H1 (cell line): ENCODE results near the gene KRTAP10-12. TPM values are rescaled to one million over a fixed set of nuclear protein-coding genes. Genes with fewer than 3 reads are reported as not detected.

ENCODE experiments used
- CTCF ChIA-PET: fragments of 300-600 bp; sonication (Branson Sonifier 250); formaldehyde crosslinking; loops from one replicate; lab custom pipeline; 2021; ENCODE audit not compliant: partially characterized antibody; lab: Charles Lee
- POLR2A ChIA-PET: fragments of 300-600 bp; sonication (Branson Sonifier 250); formaldehyde crosslinking; loops from one replicate; lab custom pipeline; 2021; ENCODE audit warnings: inconsistent platforms; ENCODE audit not compliant: partially characterized antibody; lab: Charles Lee
- DNase-seq, 2 experiments: peaks; one replicate each; pipeline versions ENCODE4 v3.0.0 to v3.0.0-alpha.2; 2010 to 2022; ENCODE audit warnings: low spot score in 2 of 2, low read depth in 1 of 2, mixed read lengths in 1 of 2
- FAIRE-seq: peaks from 2 replicates; lab custom pipeline; 2011; peaks lifted over from hg19 to GRCh38; lab: Jason Lieb, UNC
- H2AFZ ChIP-seq: 2 replicates; pipeline ENCODE4 v1.8.1; 2012; ENCODE audit warnings: low read length, inconsistent platforms
- H2AK5ac ChIP-seq: 2 replicates; pipeline ENCODE4 v1.6.1; 2013; ENCODE audit warnings: low read depth, low read length
- H2BK120ac ChIP-seq: replicated peaks from 2 replicates; pipeline ENCODE3; 2013; ENCODE audit warnings: low read depth, low read length, inconsistent platforms
- H2BK12ac ChIP-seq: 2 replicates; pipeline ENCODE4 v1.6.1; 2013; ENCODE audit warnings: low read depth, low read length
- H2BK15ac ChIP-seq: 2 replicates; pipeline ENCODE4 v1.6.1; 2013; ENCODE audit warnings: low read length
- H2BK20ac ChIP-seq: 2 replicates; pipeline ENCODE4 v1.6.1; 2013; ENCODE audit warnings: low read length
- H2BK5ac ChIP-seq: 2 replicates; pipeline ENCODE4 v1.6.1; 2013; ENCODE audit warnings: low read depth, low read length
- H3K14ac ChIP-seq: 2 replicates; pipeline ENCODE4 v1.6.1; 2013; ENCODE audit warnings: inconsistent platforms; ENCODE audit not compliant: insufficient read length
- H3K18ac ChIP-seq: 2 replicates; pipeline ENCODE4 v1.6.1; 2013; ENCODE audit warnings: low read length; ENCODE audit errors: extremely low read depth
- H3K23ac ChIP-seq: 2 replicates; pipeline ENCODE4 v1.6.1; 2013; ENCODE audit warnings: inconsistent platforms; ENCODE audit not compliant: insufficient read length
- H3K23me2 ChIP-seq: 2 replicates; pipeline ENCODE4 v1.6.1; 2013; ENCODE audit warnings: low read depth, low read length
- H3K27ac ChIP-seq: 2 replicates; pipeline ENCODE4 v1.6.1; 2011; ENCODE audit warnings: low read depth, low read length, inconsistent platforms
- H3K27me3 ChIP-seq, 4 experiments: replicated peaks in 1 of 4; 1 replicate in 1 of 4; 2 replicates in 3 of 4; pipeline versions ENCODE4 v1.6.1 to v1.8.1; 2011 to 2013; ENCODE audit warnings: low read length in 3 of 4, mild to moderate bottlenecking in 3 of 4, inconsistent platforms in 2 of 4, mixed read lengths in 2 of 4, moderate library complexity in 1 of 4; ENCODE audit not compliant: control insufficient read depth in 3 of 4, insufficient read depth in 3 of 4; ENCODE audit errors: extremely low read depth in 1 of 4
- H3K36me3 ChIP-seq, 4 experiments: 2 replicates each; pipeline versions ENCODE4 v1.6.1 to v1.8.1; 2011 to 2013; ENCODE audit warnings: mild to moderate bottlenecking in 4 of 4, low read length in 3 of 4, moderate library complexity in 2 of 4, control low read depth in 1 of 4, inconsistent platforms in 1 of 4; ENCODE audit not compliant: insufficient read depth in 4 of 4, control insufficient read depth in 2 of 4
- H3K4ac ChIP-seq: replicated peaks from 2 replicates; pipeline ENCODE3; 2013; ENCODE audit warnings: low read length, low read depth, mixed read lengths, inconsistent platforms; ENCODE audit not compliant: insufficient read length
- H3K4me1 ChIP-seq, 4 experiments: replicated peaks in 1 of 4; 1 replicate in 1 of 4; 2 replicates in 3 of 4; pipeline versions ENCODE4 v1.6.1 to v1.8.1; 2011 to 2013; ENCODE audit warnings: low read length in 3 of 4, inconsistent platforms in 2 of 4, mixed read lengths in 1 of 4; ENCODE audit not compliant: insufficient read depth in 4 of 4, control insufficient read depth in 3 of 4
- H3K4me2 ChIP-seq, 2 experiments: 2 replicates each; pipeline versions ENCODE4 v1.6.1 to v1.8.1; 2011 to 2013; ENCODE audit warnings: low read depth in 2 of 2, low read length in 2 of 2, control low read depth in 1 of 2, inconsistent platforms in 1 of 2, mild to moderate bottlenecking in 1 of 2; ENCODE audit not compliant: insufficient read depth in 1 of 2
- H3K4me3 ChIP-seq, 4 experiments: fragments of 200-600, 300-600 bp in 1 of 4; sonication (generic), shearing (Covaris generic), sonication (Bioruptor Twin) in 1 of 4; 2 replicates each; pipeline versions ENCODE4 v1.5.1 to v1.8.1; 2011 to 2016; ENCODE audit warnings: low read length in 4 of 4, low read depth in 3 of 4, control low read depth in 2 of 4, inconsistent platforms in 2 of 4, mild to moderate bottlenecking in 2 of 4, mixed read lengths in 1 of 4, moderate library complexity in 1 of 4; ENCODE audit not compliant: insufficient read depth in 2 of 4; ENCODE audit errors: extremely low read depth in 1 of 4
- H3K56ac ChIP-seq: replicated peaks from 2 replicates; pipeline ENCODE3; 2013; ENCODE audit warnings: low read depth, mild to moderate bottlenecking, mixed read lengths, low read length, inconsistent platforms; ENCODE audit not compliant: insufficient read length
- H3K79me1 ChIP-seq: 2 replicates; pipeline ENCODE4 v1.6.1; 2013; ENCODE audit warnings: low read depth, low read length, control low read depth
- H3K79me2 ChIP-seq, 2 experiments: 2 replicates each; pipeline versions ENCODE4 v1.6.1 to v1.8.1; 2012 to 2013; ENCODE audit warnings: low read length in 2 of 2, mild to moderate bottlenecking in 2 of 2, inconsistent platforms in 1 of 2; ENCODE audit not compliant: insufficient read depth in 2 of 2, control insufficient read depth in 1 of 2
- H3K9ac ChIP-seq, 4 experiments: replicated peaks in 1 of 4; 1 replicate in 1 of 4; 2 replicates in 3 of 4; pipeline versions ENCODE4 v1.6.1 to v1.8.1; 2011 to 2013; ENCODE audit warnings: low read depth in 3 of 4, low read length in 3 of 4, control low read depth in 2 of 4, mild to moderate bottlenecking in 2 of 4, moderate library complexity in 2 of 4, inconsistent platforms in 1 of 4; ENCODE audit errors: extremely low read depth in 1 of 4
- H3K9me3 ChIP-seq, 2 experiments: 2 replicates each; pipeline versions ENCODE4 v1.6.1 to v1.8.1; 2012 to 2013; ENCODE audit warnings: mild to moderate bottlenecking in 2 of 2, moderate library complexity in 2 of 2, control low read depth in 1 of 2, inconsistent platforms in 1 of 2, low read depth in 1 of 2, low read length in 1 of 2, mixed read lengths in 1 of 2; ENCODE audit not compliant: insufficient read depth in 2 of 2
- H4K20me1 ChIP-seq, 2 experiments: replicated peaks in 1 of 2; 2 replicates each; pipeline versions ENCODE3 to v1.8.1; 2011 to 2013; ENCODE audit warnings: inconsistent platforms in 2 of 2, low read length in 2 of 2, mild to moderate bottlenecking in 1 of 2; ENCODE audit not compliant: insufficient read depth in 2 of 2, control insufficient read depth in 1 of 2
- H4K5ac ChIP-seq: 2 replicates; pipeline ENCODE4 v1.6.1; 2013; ENCODE audit warnings: low read length, low read depth, mixed read lengths, inconsistent platforms; ENCODE audit not compliant: insufficient read length
- H4K8ac ChIP-seq: 2 replicates; pipeline ENCODE4 v1.8.0; 2013; ENCODE audit warnings: mild to moderate bottlenecking, moderate library complexity, low read length, inconsistent platforms; ENCODE audit not compliant: insufficient read depth; ENCODE audit errors: extremely low read depth
- H4K91ac ChIP-seq: replicated peaks from 2 replicates; pipeline ENCODE3; 2013; ENCODE audit warnings: low read length, mixed read lengths, inconsistent platforms; ENCODE audit not compliant: insufficient read length
- ASH2L ChIP-seq: fragments of 200-600, 300-600 bp; sonication (generic); IDR thresholded peaks from one replicate; pipeline ENCODE4 v1.7.1; 2017; ENCODE audit warnings: low read length
- BRCA1 ChIP-seq: IDR thresholded peaks from 2 replicates; pipeline ENCODE4 v1.6.1; 2012; ENCODE audit warnings: low read depth, low read length, improper control_type of control experiment
- E2F6 ChIP-seq: IDR thresholded peaks from 2 replicates; pipeline ENCODE4 v1.6.1; 2012; ENCODE audit warnings: inconsistent platforms
- MAX ChIP-seq: IDR thresholded peaks from 2 replicates; pipeline ENCODE4 v1.6.1; 2012; ENCODE audit warnings: inconsistent platforms
- PHF8 ChIP-seq: fragments of 200-600 bp; sonication (generic); conservative IDR thresholded peaks from 2 replicates; pipeline ENCODE4 v1.7.1; 2012; ENCODE audit warnings: low read depth, mild to moderate bottlenecking, inconsistent platforms, low read length, moderate library complexity
- RNF2 ChIP-seq: fragments of 200-900, 300-1000 bp; sonication (generic); IDR thresholded peaks from 2 replicates; pipeline ENCODE4 v1.7.1; 2016; ENCODE audit warnings: borderline replicate concordance, low read depth, mild to moderate bottlenecking, antibody characterized with exemption, low read length; ENCODE audit not compliant: poor library complexity, severe bottlenecking; ENCODE audit errors: missing control alignments
- SIX5 ChIP-seq: IDR thresholded peaks from 2 replicates; pipeline ENCODE4 v1.6.1; 2011; ENCODE audit warnings: mild to moderate bottlenecking, low read depth, low read length
- WGBS, 2 experiments: shearing (Covaris generic) in 1 of 2; methylation state at CpG; one replicate each; pipeline versions ENCODE4 v1.1.6 to v1.1.7; 2013 to 2015; ENCODE audit warnings: low lambda C conversion rate in 2 of 2, mixed read lengths in 2 of 2, inconsistent platforms in 1 of 2, low coverage in 1 of 2, missing lambda C conversion rate in 1 of 2; ENCODE audit not compliant: insufficient replicate concordance in 2 of 2, insufficient coverage in 1 of 2, insufficient read length in 1 of 2; ENCODE audit errors: extremely low coverage in 1 of 2, missing lambda C conversion rate in 1 of 2; 5-methylcytosine and 5-hydroxymethylcytosine counted together
- polyA plus RNA-seq, 7 experiments: library from polyadenylated mRNA; depleted of rRNA in 3 of 7; stranded (reverse) in 5 of 7; unstranded in 2 of 7; fragments of >200 nt in 5 of 7; fragments of 200-250 nt in 2 of 7; gene quantifications; 1 replicate in 5 of 7; 2 replicates in 1 of 7; 4 replicates in 1 of 7; pipeline versions ENCODE4 v1.2.1 to v1.2.3, GENCODE V29; 2011 to 2013; ENCODE audit warnings: missing spikeins in 2 of 7, mixed read lengths in 2 of 7
- total RNA-seq: library from RNA; stranded (reverse); fragmentation: NEBNext Ultra II Directional; extraction: Animal tissue kit (Norgen Biotek cat#: 25700); gene quantifications from 2 replicates; pipeline ENCODE4 v1.2.1, GENCODE V29; 2021

Gene KRTAP10-12
- total and polyA plus RNA-seq, 2 of the 8 experiments (the other 6 are each of a cell fraction or from before 2014, with no cell fraction given), result not detected

GRCh38 chr21:44723177-44724131 lies 26.5 kb downstream of the KRTAP10-12 start:
- TF ChIP-seq ASH2L (peak; percentile 26), MAX (peak; percentile 49), RNF2 (peak; percentile 23), E2F6 (peak; percentile 82), PHF8 (no peak), SIX5 (no peak), BRCA1 (no peak)
- H3K4me3 ChIP-seq, result peak overlapping the region in 2 of 4 experiments; percentile 5 to 33; a peak in 3 of 8 replicates
- H3K4me2 ChIP-seq, result peak overlapping the region; percentile 50 to 55
- H3K27me3 ChIP-seq, result peaks cover 0 to 17% (median 9%) of the 10 kb centered on the region in 4 experiments; a peak in 6 of 7 replicates
- POLR2A ChIA-PET, result interaction anchor here (0.6 to 1.9 kb wide), 6 partner anchors 13 to 78 kb away, joined by 3 to 6 read pairs (median 4); partner anchors contain the start of genes KRTAP10-12, TSPEAR and UBE2G2
- no peak overlapping the region for H2AK5ac ChIP-seq
- H3K36me3 ChIP-seq, result no peaks in the 10 kb centered on the region
- no peaks in the 10 kb centered on the region; the same call in 1 of the 2 replicates for H3K23me2 ChIP-seq
- peak overlapping the region; percentile 86 for H4K8ac ChIP-seq
- 44% methylated on average over 52 of the region's 61 CpGs; no CpG with 5 or more reads in 1 of the 2 experiments for WGBS, 2 experiments
- H3K9ac ChIP-seq, result no peak overlapping the region
- H3K9me3 ChIP-seq, result no peaks in the 10 kb centered on the region; a peak in 1 of 4 replicates
- 0 out of 2 replicates have a peak overlapping the region, but pooled peaks have one; percentile 61 for H2BK15ac ChIP-seq
- H3K27ac ChIP-seq, result no peak overlapping the region
- peak overlapping the region; percentile 30 for H2BK120ac ChIP-seq
- peak overlapping the region; percentile 90; the same call in 1 of the 2 replicates for H2BK20ac ChIP-seq
- DNase-seq, result peak in 1 of 2 experiments; percentile 62
- H3K14ac ChIP-seq, result no peak overlapping the region
- peak overlapping the region; percentile 24; the same call in 1 of the 2 replicates for H2BK5ac ChIP-seq
- no peaks in the 10 kb centered on the region for H4K20me1 ChIP-seq
- no peaks in the 10 kb centered on the region for H3K79me2 ChIP-seq
- H3K4me1 ChIP-seq, result peaks cover 1 to 18% (median 14%) of the 10 kb centered on the region in 4 experiments
- FAIRE-seq, result no peak
- H3K4ac ChIP-seq, result no peak overlapping the region
- H2AFZ ChIP-seq, result peak overlapping the region; percentile 91
- peak overlapping the region; percentile 41 for H4K5ac ChIP-seq
- CTCF ChIA-PET, result interaction anchor here (0.6 to 0.9 kb wide), 2 partner anchors 15 to 114 kb away, joined by 3 to 4 read pairs; no protein-coding TSS in a partner anchor
- no peak overlapping the region for H3K23ac ChIP-seq
- H3K18ac ChIP-seq, result peak overlapping the region; percentile 51
- H4K91ac ChIP-seq, result peak overlapping the region; percentile 90
- peak overlapping the region; percentile 97 for H2BK12ac ChIP-seq
- no peaks in the 10 kb centered on the region for H3K79me1 ChIP-seq
- no peak overlapping the region for H3K56ac ChIP-seq
